Tibial nerve (tissue), 4 donors: Measurements from ENCODE around the gene STAT6. TPM values are rescaled to one million over a fixed set of nuclear protein-coding genes. Genes with fewer than 3 reads are reported as not detected.
A peak's percentile ranks its signal among the peaks of the same experiment; 100 is the strongest.

Experiments
- DNase-seq, 2 donors: peaks; one replicate each; pipeline ENCODE4 v3.0.0-alpha.2; 2019; ENCODE audit warnings: low spot score in 2 of 2
- H3K27ac ChIP-seq, 4 donors: fragments of 200-600 bp; sonication (generic) in 3 of 4; one replicate each; pipeline ENCODE4 v1.5.1; 2017 to 2019; ENCODE audit warnings: mild to moderate bottlenecking in 1 of 4
- H3K27me3 ChIP-seq, 2 donors: fragments of 200-600 bp; sonication (generic) in 1 of 2; one replicate each; pipeline versions ENCODE4 v1.5.1 to v1.6.0; 2017 to 2019
- H3K36me3 ChIP-seq, 3 donors: fragments of 200-600 bp; sonication (generic); one replicate each; pipeline ENCODE4 v1.5.1; 2018 to 2019
- H3K4me1 ChIP-seq, 4 donors: fragments of 200-600 bp; sonication (generic) in 3 of 4; one replicate each; pipeline ENCODE4 v1.5.1; 2017 to 2019
- H3K4me3 ChIP-seq, 4 donors: fragments of 200-600 bp; sonication (generic) in 3 of 4; one replicate each; pipeline ENCODE4 v1.5.1; 2017 to 2019; ENCODE audit warnings: mild to moderate bottlenecking in 1 of 4, moderate library complexity in 1 of 4
- H3K9me3 ChIP-seq, 4 donors: fragments of 200-600 bp; sonication (generic) in 3 of 4; one replicate each; pipeline ENCODE4 v1.5.1; 2017 to 2019
- EP300 ChIP-seq, 2 donors: sonication (generic); formaldehyde crosslinking; IDR thresholded peaks; one replicate each; pipeline ENCODE4 v1.6.1; 2017; ENCODE audit warnings: antibody characterized with exemption in 2 of 2, mild to moderate bottlenecking in 1 of 2
- POLR2A ChIP-seq, 2 donors: fragments of 450-650 bp; IDR thresholded peaks; one replicate each; pipeline ENCODE4 v1.6.1; 2017; ENCODE audit warnings: antibody characterized with exemption in 2 of 2, mild to moderate bottlenecking in 2 of 2, moderate library complexity in 2 of 2
- WGBS, 2 donors: methylation state at CpG; one replicate each; pipeline ENCODE4 v1.1.5; 2018; 5-methylcytosine and 5-hydroxymethylcytosine counted together
- total RNA-seq, 4 donors: library from RNA; depleted of rRNA; stranded (reverse); fragments of >200 nt; gene quantifications; one replicate each; pipeline ENCODE4 v1.1.0, GENCODE V29; 2016
- TF ChIP-seq, protein P1 (sequence below), 5 experiments: fragments of 200-600 bp in 3 of 5; fragments of 450-650 bp in 2 of 5; sonication (generic) in 3 of 5; IDR thresholded peaks; one replicate each; pipeline ENCODE4 v1.5.1; 2016 to 2019; ENCODE audit warnings: antibody characterized with exemption in 5 of 5, mild to moderate bottlenecking in 3 of 5, moderate library complexity in 2 of 5

Gene STAT6
- total RNA-seq, 4 donors from 2014 or later = 140 to 247 (median 183) TPM

GRCh38 chr12:57145460-57146059 lies 34.4 kb upstream of the STAT6 start:
- Histone ChIP-seq H3K36me3 (peaks cover 0 to 77% (median 11%) of the 10 kb centered on the region in 3 donors), H3K4me1 (peaks cover 0 to 98% (median 66%) of the 10 kb centered on the region in 4 donors), H3K4me3 (no peak overlapping the region), H3K9me3 (no peaks in the 10 kb centered on the region), H3K27ac (peak overlapping the region in 3 of 4 donors; percentile 67 to 81 (median 68)), H3K27me3 (no peaks in the 10 kb centered on the region)
- TF ChIP-seq POLR2A (IDR thresholded peaks at IDR 0.05) (no peak), EP300 (IDR thresholded peaks at IDR 0.05) (no peak)
- TF ChIP-seq, protein P1, sequence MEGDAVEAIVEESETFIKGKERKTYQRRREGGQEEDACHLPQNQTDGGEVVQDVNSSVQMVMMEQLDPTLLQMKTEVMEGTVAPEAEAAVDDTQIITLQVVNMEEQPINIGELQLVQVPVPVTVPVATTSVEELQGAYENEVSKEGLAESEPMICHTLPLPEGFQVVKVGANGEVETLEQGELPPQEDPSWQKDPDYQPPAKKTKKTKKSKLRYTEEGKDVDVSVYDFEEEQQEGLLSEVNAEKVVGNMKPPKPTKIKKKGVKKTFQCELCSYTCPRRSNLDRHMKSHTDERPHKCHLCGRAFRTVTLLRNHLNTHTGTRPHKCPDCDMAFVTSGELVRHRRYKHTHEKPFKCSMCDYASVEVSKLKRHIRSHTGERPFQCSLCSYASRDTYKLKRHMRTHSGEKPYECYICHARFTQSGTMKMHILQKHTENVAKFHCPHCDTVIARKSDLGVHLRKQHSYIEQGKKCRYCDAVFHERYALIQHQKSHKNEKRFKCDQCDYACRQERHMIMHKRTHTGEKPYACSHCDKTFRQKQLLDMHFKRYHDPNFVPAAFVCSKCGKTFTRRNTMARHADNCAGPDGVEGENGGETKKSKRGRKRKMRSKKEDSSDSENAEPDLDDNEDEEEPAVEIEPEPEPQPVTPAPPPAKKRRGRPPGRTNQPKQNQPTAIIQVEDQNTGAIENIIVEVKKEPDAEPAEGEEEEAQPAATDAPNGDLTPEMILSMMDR (IDR thresholded peaks at IDR 0.05) = no peak
- WGBS, 2 donors = 52 to 53% methylated on average over 10 of the region's 10 CpGs
- DNase-seq = no peak

GRCh38 chr12:57143454-57143853 lies 32.3 kb upstream of the STAT6 start:
- DNase-seq = no peak
- H3K4me3 ChIP-seq = no peak overlapping the region

DNA sequence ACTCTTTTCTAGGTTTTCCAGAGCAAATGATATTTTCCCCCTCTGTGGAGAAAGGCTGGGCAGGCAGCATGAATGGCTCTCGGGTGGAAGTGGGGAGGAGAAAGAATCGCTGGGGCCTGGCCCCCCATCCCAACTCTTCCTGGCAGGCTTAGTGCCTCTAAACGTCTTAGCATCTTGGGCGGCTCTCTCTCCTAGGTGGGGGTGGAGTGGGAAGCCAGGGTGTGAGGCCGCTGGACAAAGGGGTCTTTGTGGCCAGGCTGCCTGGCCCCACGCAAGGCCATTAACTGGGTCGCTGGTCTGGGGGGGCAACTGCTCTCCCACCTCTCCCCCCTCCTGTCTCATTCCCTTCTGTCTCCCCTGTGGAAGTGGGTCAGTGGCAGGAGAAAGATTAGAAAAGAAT lies 31.6 kb upstream of the STAT6 start:
- WGBS, 2 donors = 19 to 42% methylated on average over 7 of the region's 7 CpGs
- DNase-seq = no peak
- Histone ChIP-seq H3K36me3 (peaks cover 0 to 96% (median 11%) of the 10 kb centered on the region in 3 donors), H3K9me3 (no peaks in the 10 kb centered on the region), H3K27ac (peak overlapping the region; percentile 51 to 85 (median 74)), H3K4me3 (no peak overlapping the region), H3K4me1 (peaks cover 0 to 98% (median 54%) of the 10 kb centered on the region in 4 donors), H3K27me3 (no peaks in the 10 kb centered on the region)
- TF ChIP-seq EP300 (IDR thresholded peaks at IDR 0.05) = no peak
- no peak for TF ChIP-seq POLR2A (IDR thresholded peaks at IDR 0.05)
- TF ChIP-seq, protein P1 (IDR thresholded peaks at IDR 0.05) = no peak

More at GRCh38 chr12:57143454-57143853, 32.3 kb upstream of the STAT6 start:
- TF ChIP-seq, protein P1 (IDR thresholded peaks at IDR 0.05) = no peak
- TF ChIP-seq POLR2A (IDR thresholded peaks at IDR 0.05) (no peak), EP300 (IDR thresholded peaks at IDR 0.05) (no peak)
- H3K27ac ChIP-seq = peak overlapping the region; percentile 51 to 85 (median 74)
- H3K4me1 ChIP-seq = peaks cover 0 to 98% (median 54%) of the 10 kb centered on the region in 4 donors
- H3K36me3 ChIP-seq = peaks cover 0 to 91% (median 11%) of the 10 kb centered on the region in 3 donors
- no peaks in the 10 kb centered on the region for H3K9me3 ChIP-seq
- 50 to 71% methylated on average over 4 of the region's 4 CpGs for WGBS, 2 donors
- H3K27me3 ChIP-seq = no peaks in the 10 kb centered on the region

DNA sequence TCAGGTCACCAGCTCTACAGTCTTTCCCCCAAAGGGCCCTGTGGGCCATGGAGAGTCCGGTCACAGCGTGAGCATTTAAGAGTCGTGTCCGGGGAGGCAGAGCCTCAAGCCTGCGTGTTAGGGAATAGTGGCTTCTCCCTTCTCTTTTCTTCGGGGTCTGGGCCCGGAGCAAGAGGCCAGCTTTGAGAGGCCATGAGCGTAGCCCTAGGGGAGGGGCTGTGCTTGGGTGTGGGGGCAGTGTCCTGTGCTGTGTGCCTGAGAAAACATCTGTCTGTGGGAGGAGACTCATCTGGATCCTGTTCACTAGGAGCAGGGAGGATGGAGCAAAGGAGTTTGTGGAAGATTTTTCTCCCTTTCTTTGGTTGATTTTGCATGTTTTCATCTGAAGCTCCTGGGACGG lies 31.0 kb upstream of the STAT6 start:
- Histone ChIP-seq H3K27ac (peak overlapping the region in 3 of 4 donors; percentile 65 to 85 (median 83)), H3K27me3 (no peaks in the 10 kb centered on the region), H3K4me3 (no peak overlapping the region), H3K4me1 (peaks cover 0 to 98% (median 54%) of the 10 kb centered on the region in 4 donors), H3K9me3 (no peaks in the 10 kb centered on the region), H3K36me3 (peaks cover 0 to 92% (median 11%) of the 10 kb centered on the region in 3 donors)
- DNase-seq = no peak
- TF ChIP-seq, protein P1 (IDR thresholded peaks at IDR 0.05) = no peak
- no peak for TF ChIP-seq POLR2A (IDR thresholded peaks at IDR 0.05)
- 34 to 49% methylated on average over 9 of the region's 9 CpGs for WGBS, 2 donors

- H3K27me3 ChIP-seq = no peaks in the 10 kb centered on the region
- 76 to 79% methylated on average over 8 of the region's 8 CpGs for WGBS, 2 donors
- H3K36me3 ChIP-seq = peaks cover 0 to 84% (median 11%) of the 10 kb centered on the region in 3 donors
- H3K4me1 ChIP-seq = peaks cover 0 to 98% (median 52%) of the 10 kb centered on the region in 4 donors
- no peak for DNase-seq
- H3K4me3 ChIP-seq = no peak overlapping the region
- no peaks in the 10 kb centered on the region for H3K9me3 ChIP-seq
- no peak for TF ChIP-seq EP300 (IDR thresholded peaks at IDR 0.05)
- TF ChIP-seq POLR2A (IDR thresholded peaks at IDR 0.05) = no peak
- peak overlapping the region in 3 of 4 donors; percentile 65 to 85 (median 83) for H3K27ac ChIP-seq
Measured at GRCh38 chr12:57141249-57141648, 30.1 kb upstream of the STAT6 start.
